AG04449 (cell line): ENCODE results near the gene PTPN3.
"Not testable (repeated sequence)": the region's sequence is repeated elsewhere in the genome, so short reads cannot be mapped to it uniquely, and the experiment has no call there.

Source experiments
- CTCF ChIA-PET: fragments of 350-600 bp; formaldehyde crosslinking; extraction: SDS; loops from one replicate; lab custom pipeline; 2021; ENCODE audit warnings: antibody characterized with exemption; lab: Yijun Ruan, JAX
- POLR2A ChIA-PET: fragments of 400-600, 350-600 bp; formaldehyde crosslinking; extraction: SDS; loops from one replicate; lab custom pipeline; 2020; ENCODE audit warnings: antibody characterized with exemption, inconsistent platforms; lab: Yijun Ruan, JAX
- DNase-seq: peaks from one replicate; pipeline ENCODE4 v3.0.0-alpha.2; 2010; ENCODE audit warnings: low read depth, low spot score
- H3K4me3 ChIP-seq: 2 replicates; pipeline ENCODE4 v1.5.1; 2011; ENCODE audit warnings: low read depth, mild to moderate bottlenecking, control low read depth, low read length
- TF ChIP-seq, protein P1 (sequence below): IDR thresholded peaks from one replicate; pipeline ENCODE4 v1.5.1; 2011; ENCODE audit warnings: mild to moderate bottlenecking, moderate library complexity, low read length, control low read depth, inconsistent platforms; ENCODE audit not compliant: insufficient read depth; ENCODE audit errors: missing control alignments

The PTPN3 gene

DNA sequence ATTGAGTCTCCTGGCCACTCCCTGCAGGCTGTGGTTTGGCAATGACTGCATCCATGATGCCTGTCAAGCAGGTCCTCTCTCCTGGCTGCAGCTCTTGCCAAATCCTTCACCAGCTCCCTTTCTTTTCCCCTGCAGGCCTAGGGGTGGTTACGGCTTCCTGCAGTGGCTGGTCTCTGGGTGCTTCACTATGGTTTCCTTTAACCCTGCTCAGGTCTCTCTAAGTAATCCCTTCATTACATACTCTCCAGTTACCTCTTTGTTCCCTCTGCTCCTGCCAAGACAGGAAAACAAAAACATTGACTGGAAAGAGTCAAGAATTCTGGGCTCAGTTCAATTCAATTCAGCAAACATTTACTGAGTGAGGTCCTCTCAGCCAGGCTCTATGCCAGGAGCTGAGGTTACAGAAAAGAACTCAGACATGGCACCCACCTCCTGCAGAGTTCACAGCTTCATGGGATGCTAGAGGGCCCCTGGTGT lies 19.8 kb upstream of the PTPN3 start:
- POLR2A ChIA-PET = no interaction called here
- CTCF ChIA-PET = interaction anchor here (1.1 to 4.7 kb wide), 3 partner anchors 49 to 80 kb away, joined by 3 to 29 read pairs (median 4); no protein-coding TSS in a partner anchor
- TF ChIP-seq, protein P1, sequence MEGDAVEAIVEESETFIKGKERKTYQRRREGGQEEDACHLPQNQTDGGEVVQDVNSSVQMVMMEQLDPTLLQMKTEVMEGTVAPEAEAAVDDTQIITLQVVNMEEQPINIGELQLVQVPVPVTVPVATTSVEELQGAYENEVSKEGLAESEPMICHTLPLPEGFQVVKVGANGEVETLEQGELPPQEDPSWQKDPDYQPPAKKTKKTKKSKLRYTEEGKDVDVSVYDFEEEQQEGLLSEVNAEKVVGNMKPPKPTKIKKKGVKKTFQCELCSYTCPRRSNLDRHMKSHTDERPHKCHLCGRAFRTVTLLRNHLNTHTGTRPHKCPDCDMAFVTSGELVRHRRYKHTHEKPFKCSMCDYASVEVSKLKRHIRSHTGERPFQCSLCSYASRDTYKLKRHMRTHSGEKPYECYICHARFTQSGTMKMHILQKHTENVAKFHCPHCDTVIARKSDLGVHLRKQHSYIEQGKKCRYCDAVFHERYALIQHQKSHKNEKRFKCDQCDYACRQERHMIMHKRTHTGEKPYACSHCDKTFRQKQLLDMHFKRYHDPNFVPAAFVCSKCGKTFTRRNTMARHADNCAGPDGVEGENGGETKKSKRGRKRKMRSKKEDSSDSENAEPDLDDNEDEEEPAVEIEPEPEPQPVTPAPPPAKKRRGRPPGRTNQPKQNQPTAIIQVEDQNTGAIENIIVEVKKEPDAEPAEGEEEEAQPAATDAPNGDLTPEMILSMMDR = no peak
- H3K4me3 ChIP-seq = no peak overlapping the region
- no peak for DNase-seq

DNA sequence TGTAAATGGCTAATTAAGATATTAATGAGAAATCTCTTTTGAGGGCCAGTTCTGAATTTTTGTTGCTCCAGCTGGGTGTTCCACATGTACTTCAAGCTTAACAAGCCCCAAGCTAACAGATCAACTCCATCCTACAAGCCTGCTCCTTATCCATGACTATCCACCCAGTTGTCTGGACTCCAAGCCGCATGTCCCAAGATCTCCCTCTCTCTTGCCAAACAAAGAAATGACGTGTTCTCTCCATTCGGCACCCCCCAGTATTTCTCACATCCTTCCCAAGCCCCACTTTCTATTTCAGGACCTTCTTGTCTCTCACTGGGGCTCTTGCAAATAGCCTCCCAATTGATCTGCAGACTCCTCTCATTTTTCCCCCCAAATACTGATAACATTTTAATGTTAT lies 15.8 kb upstream of the PTPN3 start:
- TF ChIP-seq, protein P1 = no peak
- POLR2A ChIA-PET = no interaction called here
- DNase-seq = no peak
- no peak overlapping the region for H3K4me3 ChIP-seq
- CTCF ChIA-PET = interaction anchor here (0.8 to 2.8 kb wide), 5 partner anchors 8 to 73 kb away, joined by 3 to 9 read pairs (median 3); no protein-coding TSS in a partner anchor

DNA sequence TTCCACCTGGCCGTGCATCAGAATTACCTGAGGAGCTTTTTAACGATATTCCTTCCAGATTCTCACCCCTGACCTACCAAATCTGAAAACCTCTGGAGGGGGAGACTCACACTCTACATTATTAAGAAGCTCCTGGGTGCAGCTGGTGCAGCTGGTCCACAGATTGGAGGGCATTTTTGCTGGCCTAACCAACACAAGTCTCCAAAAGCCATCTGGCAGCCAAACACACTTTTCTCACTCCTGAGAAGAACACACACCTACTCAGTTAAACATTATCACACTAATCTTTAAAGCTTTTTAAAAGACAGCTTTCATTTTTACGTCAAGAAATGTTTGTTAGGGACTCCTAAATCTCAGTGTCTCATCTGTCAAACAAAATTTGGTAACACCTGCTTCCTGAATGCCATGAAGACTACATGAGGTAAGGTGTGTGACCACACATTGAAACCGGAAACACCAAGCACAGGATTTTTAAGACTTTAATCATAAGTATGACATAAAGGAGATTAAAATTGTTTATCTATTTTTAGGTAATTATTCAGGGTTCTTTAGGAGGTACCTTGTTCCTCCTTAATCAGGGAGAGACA lies 14.2 kb upstream of the PTPN3 start:
- no peak for DNase-seq
- TF ChIP-seq, protein P1 = no peak
- ChIA-PET POLR2A (no interaction called here), CTCF (interaction anchor here (0.8 to 2.8 kb wide), 4 partner anchors 8 to 72 kb away, joined by 3 to 9 read pairs (median 4); no protein-coding TSS in a partner anchor)
- no peak overlapping the region for H3K4me3 ChIP-seq

DNA sequence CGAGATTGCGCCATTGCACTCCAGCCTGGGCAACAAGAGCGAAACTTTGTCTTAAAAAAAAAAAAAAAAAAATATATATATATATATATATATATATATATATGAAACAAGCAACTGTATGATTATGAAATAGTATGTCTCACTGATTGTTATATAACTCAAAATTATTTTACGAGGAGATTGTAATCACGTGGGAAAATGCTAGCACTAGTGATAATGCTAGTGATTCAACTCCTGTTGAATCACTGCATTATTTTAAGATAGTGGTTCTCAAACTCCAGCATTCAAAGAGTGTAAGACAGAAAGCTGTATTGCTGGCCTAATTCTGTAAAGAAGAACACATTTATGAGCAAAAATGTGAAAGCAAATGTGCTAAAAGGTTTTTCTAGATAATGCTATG lies 12.4 kb upstream of the PTPN3 start:
- ChIA-PET POLR2A (interaction anchor here (0.5 kb wide), 1 partner anchor 1830 kb away, joined by 3 read pairs; no protein-coding TSS in a partner anchor), CTCF (interaction anchor here (2.6 kb wide), 1 partner anchor 10 kb away, joined by 13 read pairs; no protein-coding TSS in a partner anchor)
- no peak for DNase-seq
- H3K4me3 ChIP-seq = no peak overlapping the region
- TF ChIP-seq, protein P1 = no peak

DNA sequence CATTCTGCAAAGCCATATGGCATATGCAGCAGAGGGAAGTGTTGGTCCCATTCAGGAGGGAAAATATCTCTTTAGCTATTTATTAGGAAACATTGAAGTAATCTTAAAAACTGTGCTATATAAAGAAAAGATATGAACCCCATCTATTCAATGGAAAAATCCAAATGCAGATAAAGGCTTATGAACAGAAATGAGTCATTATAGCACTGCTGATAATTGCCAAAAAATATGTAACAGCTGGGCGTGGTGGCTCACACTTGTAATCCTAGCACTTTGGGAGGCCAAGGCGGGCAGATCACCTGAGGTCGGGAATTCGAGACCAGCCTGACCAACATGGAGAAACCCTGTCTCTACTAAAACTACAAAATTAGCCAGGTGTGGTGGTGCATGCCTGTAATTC lies 11.9 kb upstream of the PTPN3 start:
- not testable (repeated sequence) for H3K4me3 ChIP-seq, DNase-seq
- CTCF ChIA-PET = interaction anchor here (1.5 to 2.6 kb wide), 2 partner anchors 11 to 39 kb away, joined by 3 to 13 read pairs; no protein-coding TSS in a partner anchor
- POLR2A ChIA-PET = interaction anchor here (0.5 kb wide), 1 partner anchor 1830 kb away, joined by 3 read pairs; no protein-coding TSS in a partner anchor

DNA sequence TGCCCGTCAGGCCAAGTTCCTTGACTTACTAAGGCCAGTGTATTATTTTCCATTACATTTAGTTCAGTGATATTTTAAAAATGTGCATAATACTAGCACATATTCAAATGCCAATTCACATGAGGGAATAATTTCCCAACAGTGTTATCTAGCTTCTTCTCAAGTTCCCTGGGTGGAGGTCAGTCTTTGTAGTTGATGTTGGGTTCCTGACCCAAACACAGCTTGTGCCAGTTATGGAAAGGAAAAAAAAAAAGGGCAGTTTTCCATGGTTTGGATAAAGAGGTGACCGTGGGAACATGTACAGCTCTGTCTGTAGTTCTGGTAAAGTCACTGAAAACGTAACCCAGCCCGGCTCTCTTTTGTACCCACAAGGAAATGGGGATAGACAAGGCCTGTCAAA lies 11.5 kb upstream of the PTPN3 start:
- no peak for DNase-seq

More for the DNA sequence above, 11.5 kb upstream of the PTPN3 start:
- TF ChIP-seq, protein P1 = no peak
- CTCF ChIA-PET = interaction anchor here (1.5 to 2.6 kb wide), 2 partner anchors 11 to 39 kb away, joined by 3 to 13 read pairs; no protein-coding TSS in a partner anchor
- POLR2A ChIA-PET = no interaction called here
- H3K4me3 ChIP-seq = no peak overlapping the region
